Ishikawa (cell line): Measurements from ENCODE around the gene PAFAH2.

ENCODE experiments used
- CREB1 ChIP-seq: IDR thresholded peaks from 2 replicates; pipeline ENCODE4 v1.6.1; 2012; ENCODE audit warnings: low read depth
- EP300 ChIP-seq: IDR thresholded peaks from 2 replicates; pipeline ENCODE4 v1.6.1; 2012; ENCODE audit warnings: borderline replicate concordance
- REST ChIP-seq: IDR thresholded peaks from 2 replicates; pipeline ENCODE4 v1.6.1; 2012; ENCODE audit warnings: low read depth, mild to moderate bottlenecking
- TCF12 ChIP-seq: IDR thresholded peaks from 2 replicates; pipeline ENCODE4 v1.6.1; 2012; ENCODE audit warnings: low read depth

GRCh38 chr1:26009796-26010447, 12.1 kb upstream of the PAFAH2 start:
- TF ChIP-seq TCF12 = no peak
- no peak for TF ChIP-seq REST
- TF ChIP-seq CREB1 = no peak
- TF ChIP-seq EP300 = no peak
